ENCODE measurements around the gene EHBP1.

EHBP1 gene

GRCh38 chr2:63093502-63093901 is 388.0 kb downstream of the EHBP1 start:
- Histone ChIP-seq H3F3A (ENCODE audit: insufficient read depth, low read length) (no peaks in the 10 kb centered on the region), H3K4me1 (ENCODE audit: insufficient read depth, low read length, severe bottlenecking) (no peaks in the 10 kb centered on the region), H3K9me2 (ENCODE audit: low read depth, low read length) (no peaks in the 10 kb centered on the region), H3K9me3 (ENCODE audit: low read length) (no peaks in the 10 kb centered on the region), H3K36me3 (ENCODE audit: insufficient read depth, low read length) (no peaks in the 10 kb centered on the region), H3K79me2 (ENCODE audit: insufficient read depth, low read length) (no peaks in the 10 kb centered on the region), H3K9ac (ENCODE audit: low read length) (no peak overlapping the region), H3K4me2 (ENCODE audit: low read length) (no peak overlapping the region), H3K27me3 (ENCODE audit: insufficient read depth, low read length) (no peaks in the 10 kb centered on the region), H4K20me1 (ENCODE audit: insufficient read depth, low read length) (no peaks in the 10 kb centered on the region), H2AFZ (ENCODE audit: low read length) (no peak overlapping the region), H3K4me3 (ENCODE audit: low read depth, low read length, poor library complexity, severe bottlenecking) (no peak overlapping the region), H3K27ac (ENCODE audit: low read depth, low read length, poor library complexity, severe bottlenecking) (no peak overlapping the region)
- TF ChIP-seq EZH2 (IDR thresholded peaks at IDR 0.05; ENCODE audit: borderline replicate concordance, low read length) = no peak
- TF ChIP-seq CTCF (IDR thresholded peaks at IDR 0.05; ENCODE audit: low read length) = no peak
